Mesenchymal stem cell (in vitro differentiated cells and primary cell): ENCODE results near the gene SLC1A3.
A peak's percentile ranks its signal among the peaks of the same experiment; 100 is the strongest.

Experiments
- DNase-seq: peaks from one replicate; pipeline ENCODE4 v3.0.0-alpha.2; 2013
- H2AFZ ChIP-seq: one replicate; pipeline ENCODE4 v1.6.1; 2013; ENCODE audit warnings: low read depth, mild to moderate bottlenecking, control low read depth, inconsistent platforms, low read length, moderate library complexity
- H2AK5ac ChIP-seq: 2 replicates; pipeline ENCODE4 v1.6.1; 2013; ENCODE audit warnings: low read length, moderate library complexity, mild to moderate bottlenecking, inconsistent platforms; ENCODE audit not compliant: severe bottlenecking
- H2BK120ac ChIP-seq: one replicate; pipeline ENCODE4 v1.6.1; 2013; ENCODE audit warnings: low read depth, mild to moderate bottlenecking, inconsistent platforms, low read length, moderate library complexity
- H2BK12ac ChIP-seq, 2 experiments: one replicate each; pipeline ENCODE4 v1.6.1; 2013; ENCODE audit warnings: inconsistent platforms in 2 of 2, low read length in 2 of 2, mild to moderate bottlenecking in 2 of 2, moderate library complexity in 2 of 2, control low read depth in 1 of 2
- H2BK15ac ChIP-seq: one replicate; pipeline ENCODE4 v1.6.1; 2013; ENCODE audit warnings: mild to moderate bottlenecking, low read depth, inconsistent platforms; ENCODE audit not compliant: poor library complexity, severe bottlenecking
- H2BK5ac ChIP-seq: 2 replicates; pipeline ENCODE4 v1.6.1; 2013; ENCODE audit warnings: low read depth, mild to moderate bottlenecking, low read length, control low read depth, inconsistent platforms; ENCODE audit not compliant: poor library complexity, severe bottlenecking
- H3K14ac ChIP-seq, 2 experiments: one replicate each; pipeline ENCODE4 v1.6.1; 2013; ENCODE audit warnings: inconsistent platforms in 2 of 2, low read length in 2 of 2, control low read depth in 1 of 2, mild to moderate bottlenecking in 1 of 2, moderate library complexity in 1 of 2
- H3K18ac ChIP-seq, 2 experiments: one replicate each; pipeline ENCODE4 v1.6.1; 2013; ENCODE audit warnings: inconsistent platforms in 2 of 2, low read length in 2 of 2, control low read depth in 1 of 2, low read depth in 1 of 2, mild to moderate bottlenecking in 1 of 2
- H3K23ac ChIP-seq, 2 experiments: one replicate each; pipeline ENCODE4 v1.6.1; 2013; ENCODE audit warnings: inconsistent platforms in 2 of 2, low read length in 2 of 2, mild to moderate bottlenecking in 2 of 2, moderate library complexity in 2 of 2, control low read depth in 1 of 2
- H3K27ac ChIP-seq: 2 replicates; pipeline ENCODE4 v1.5.1; 2013; ENCODE audit warnings: mild to moderate bottlenecking, moderate library complexity, low read length, control low read depth, inconsistent platforms; ENCODE audit not compliant: poor library complexity, severe bottlenecking
- H3K27me3 ChIP-seq, 2 experiments: 2 replicates each; pipeline versions ENCODE4 v1.6.1 to v1.7.0; 2013; ENCODE audit warnings: low read length in 2 of 2, mild to moderate bottlenecking in 2 of 2, moderate library complexity in 2 of 2, control low read depth in 1 of 2, inconsistent platforms in 1 of 2; ENCODE audit not compliant: control insufficient read depth in 1 of 2, insufficient read depth in 1 of 2
- H3K36me3 ChIP-seq, 2 experiments: 2 replicates each; pipeline versions ENCODE4 v1.6.1 to v1.7.0; 2013; ENCODE audit warnings: low read length in 2 of 2, control low read depth in 1 of 2, inconsistent platforms in 1 of 2, low read depth in 1 of 2, mild to moderate bottlenecking in 1 of 2; ENCODE audit not compliant: insufficient read depth in 2 of 2, control insufficient read depth in 1 of 2
- H3K4ac ChIP-seq, 2 experiments: one replicate each; pipeline ENCODE4 v1.6.1; 2013; ENCODE audit warnings: inconsistent platforms in 2 of 2, low read length in 2 of 2, mild to moderate bottlenecking in 2 of 2, moderate library complexity in 2 of 2, control low read depth in 1 of 2, low read depth in 1 of 2
- H3K4me1 ChIP-seq: 2 replicates; pipeline ENCODE4 v1.6.1; 2013; ENCODE audit warnings: low read depth, low read length, control low read depth; ENCODE audit not compliant: control insufficient read depth, insufficient read depth
- H3K4me2 ChIP-seq: 2 replicates; pipeline ENCODE4 v1.6.1; 2013; ENCODE audit warnings: low read length, mild to moderate bottlenecking, inconsistent platforms; ENCODE audit not compliant: poor library complexity, severe bottlenecking
- H3K4me3 ChIP-seq, 2 experiments: 2 replicates each; pipeline versions ENCODE4 v1.5.1 to v1.7.0; 2013; ENCODE audit warnings: low read length in 2 of 2, mild to moderate bottlenecking in 2 of 2, control low read depth in 1 of 2, low read depth in 1 of 2; ENCODE audit not compliant: insufficient read depth in 1 of 2
- H3K79me1 ChIP-seq: replicated peaks from 2 replicates; pipeline ENCODE4 v1.6.1; 2013; ENCODE audit warnings: mild to moderate bottlenecking, control low read depth, low read length, inconsistent platforms; ENCODE audit not compliant: poor library complexity, severe bottlenecking
- H3K9ac ChIP-seq: 2 replicates; pipeline ENCODE4 v1.7.0; 2013; ENCODE audit warnings: mild to moderate bottlenecking, low read length, moderate library complexity
- H3K9me3 ChIP-seq: 2 replicates; pipeline ENCODE4 v1.7.0; 2013; ENCODE audit warnings: mild to moderate bottlenecking, low read length; ENCODE audit not compliant: control insufficient read depth
- H4K8ac ChIP-seq: one replicate; pipeline ENCODE4 v1.6.1; 2013; ENCODE audit warnings: inconsistent platforms, mild to moderate bottlenecking, low read length, moderate library complexity
- H4K91ac ChIP-seq: one replicate; pipeline ENCODE4 v1.6.1; 2013; ENCODE audit warnings: mild to moderate bottlenecking, low read length, inconsistent platforms
- WGBS: methylation state at CpG from one replicate; pipeline ENCODE4 v1.1.7; 2013; ENCODE audit warnings: mixed read lengths; 5-methylcytosine and 5-hydroxymethylcytosine counted together

Gene SLC1A3

GRCh38 chr5:36570301-36571095, 35.9 kb upstream of the SLC1A3 start:
- no peaks in the 10 kb centered on the region for H3K9me3 ChIP-seq
- peaks cover 2% of the 10 kb centered on the region for H3K4me1 ChIP-seq
- H2AK5ac ChIP-seq, result no peak overlapping the region
- H2BK120ac ChIP-seq, result no peak overlapping the region
- H2AFZ ChIP-seq, result no peak overlapping the region
- H3K14ac ChIP-seq, result no peak overlapping the region
- H2BK12ac ChIP-seq, result no peak overlapping the region
- no peak overlapping the region for H3K27ac ChIP-seq
- H4K91ac ChIP-seq, result no peak overlapping the region
- no peak overlapping the region for H3K4me3 ChIP-seq
- no peak overlapping the region for H3K4ac ChIP-seq
- no peaks in the 10 kb centered on the region for H3K27me3 ChIP-seq
- peak overlapping the region; percentile 50 for H3K9ac ChIP-seq
- 81% methylated on average over 6 of the region's 6 CpGs for WGBS
- no peak overlapping the region for H2BK15ac ChIP-seq
- no peak overlapping the region for H3K23ac ChIP-seq
- no peak overlapping the region for H3K18ac ChIP-seq
- no peak for DNase-seq
- H3K36me3 ChIP-seq, result no peaks in the 10 kb centered on the region
- H3K79me1 ChIP-seq, result no peaks in the 10 kb centered on the region
- no peak overlapping the region for H2BK5ac ChIP-seq
- H4K8ac ChIP-seq, result no peak overlapping the region
- no peak overlapping the region for H3K4me2 ChIP-seq

DNA sequence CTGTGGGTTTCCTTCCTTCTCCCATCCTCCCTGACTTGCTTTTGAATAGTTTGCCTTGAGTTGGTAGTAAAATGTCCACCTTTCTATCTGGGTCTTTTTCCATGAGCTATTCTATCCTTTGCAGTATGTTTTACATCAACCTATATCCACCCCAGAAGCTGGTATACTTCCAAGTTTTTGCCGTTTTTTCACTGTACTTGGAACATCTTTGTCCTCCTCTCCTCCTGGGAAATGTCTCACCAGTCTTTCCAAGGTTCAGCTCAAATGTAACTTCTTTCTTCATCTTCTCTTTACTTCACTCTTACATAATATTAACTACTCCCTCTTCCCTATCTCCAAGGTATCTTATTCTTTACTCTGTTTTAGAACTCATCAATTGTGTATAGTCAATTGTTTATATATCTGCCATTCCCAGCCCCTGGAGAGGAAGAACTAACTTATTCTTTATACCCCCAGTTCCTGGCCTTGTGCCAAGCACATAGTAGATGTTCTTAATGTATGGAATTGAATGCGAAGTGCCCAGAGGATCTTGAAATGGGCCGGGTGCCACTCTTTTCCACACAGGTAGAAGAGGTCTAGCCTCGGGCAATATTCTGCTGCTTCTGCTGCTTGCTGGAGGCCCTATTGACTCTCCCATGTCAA, 34.9 kb upstream of the SLC1A3 start:
- Histone ChIP-seq H2BK120ac (no peak overlapping the region), H3K27me3 (no peaks in the 10 kb centered on the region), H3K4ac (no peak overlapping the region), H3K18ac (no peak overlapping the region), H3K27ac (no peak overlapping the region), H3K79me1 (no peaks in the 10 kb centered on the region), H3K14ac (no peak overlapping the region), H2BK15ac (no peak overlapping the region), H4K91ac (no peak overlapping the region), H3K4me2 (no peak overlapping the region), H2BK5ac (no peak overlapping the region), H3K4me1 (peaks cover 2% of the 10 kb centered on the region), H3K36me3 (no peaks in the 10 kb centered on the region), H3K4me3 (no peak overlapping the region), H2AFZ (no peak overlapping the region), H4K8ac (no peak overlapping the region), H3K9ac (no peak overlapping the region), H3K9me3 (no peaks in the 10 kb centered on the region), H2BK12ac (no peak overlapping the region), H2AK5ac (no peak overlapping the region), H3K23ac (no peak overlapping the region)
- 81% methylated on average over 4 of the region's 4 CpGs for WGBS
- DNase-seq, result no peak

DNA sequence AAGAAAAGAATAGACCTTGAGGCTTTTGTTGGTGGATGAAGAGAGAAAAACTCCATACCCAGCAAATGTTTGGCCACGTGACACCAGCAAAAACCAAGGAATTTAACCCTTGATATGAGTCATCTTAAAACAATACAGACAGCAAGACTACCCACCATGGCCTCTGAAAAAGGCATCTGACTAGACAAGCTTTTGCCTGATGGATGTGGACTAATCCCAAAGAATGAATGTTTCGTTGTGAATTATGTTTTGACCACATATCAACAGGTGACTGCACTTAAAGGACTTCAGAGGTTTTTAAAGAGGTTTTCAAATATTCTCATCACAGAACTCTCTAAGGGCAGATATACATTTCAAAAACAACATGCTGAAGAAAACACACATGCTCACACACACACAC, 33.0 kb upstream of the SLC1A3 start:
- no peak overlapping the region for H3K14ac ChIP-seq
- no peaks in the 10 kb centered on the region for H3K36me3 ChIP-seq
- H2BK120ac ChIP-seq, result no peak overlapping the region
- H3K4me3 ChIP-seq, result no peak overlapping the region
- H3K18ac ChIP-seq, result no peak overlapping the region
- no peak overlapping the region for H2AK5ac ChIP-seq
- H3K9me3 ChIP-seq, result no peaks in the 10 kb centered on the region
- no peak overlapping the region for H3K23ac ChIP-seq
- peak; percentile 3 for DNase-seq
- H3K9ac ChIP-seq, result no peak overlapping the region
- H2BK5ac ChIP-seq, result no peak overlapping the region
- H3K4ac ChIP-seq, result no peak overlapping the region
- no peak overlapping the region for H4K91ac ChIP-seq
- H2BK12ac ChIP-seq, result no peak overlapping the region
- no peak overlapping the region for H4K8ac ChIP-seq
- H2AFZ ChIP-seq, result no peak overlapping the region
- no peak overlapping the region for H2BK15ac ChIP-seq
- no peaks in the 10 kb centered on the region for H3K27me3 ChIP-seq
- peaks cover 2% of the 10 kb centered on the region for H3K4me1 ChIP-seq
- no peaks in the 10 kb centered on the region for H3K79me1 ChIP-seq
- 29% methylated on average over 1 of the region's 2 CpGs for WGBS
- H3K27ac ChIP-seq, result peak overlapping the region; percentile 7
- no peak overlapping the region for H3K4me2 ChIP-seq

GRCh38 chr5:36575361-36575781, 31.0 kb upstream of the SLC1A3 start:
- no peak overlapping the region for H2BK120ac ChIP-seq
- no peak overlapping the region for H3K4ac ChIP-seq
- no peak overlapping the region for H3K14ac ChIP-seq
- H3K4me2 ChIP-seq, result no peak overlapping the region
- H3K4me3 ChIP-seq, result no peak overlapping the region
- peaks cover 2% of the 10 kb centered on the region for H3K4me1 ChIP-seq
- no peaks in the 10 kb centered on the region for H3K36me3 ChIP-seq
- DNase-seq, result no peak
- H3K27ac ChIP-seq, result peak overlapping the region; percentile 28
- H3K27me3 ChIP-seq, result no peaks in the 10 kb centered on the region
- no peak overlapping the region for H2BK12ac ChIP-seq
- no peak overlapping the region for H4K8ac ChIP-seq
- H2BK15ac ChIP-seq, result no peak overlapping the region
- H2BK5ac ChIP-seq, result no peak overlapping the region
- no peak overlapping the region for H2AFZ ChIP-seq
- no peak overlapping the region for H3K23ac ChIP-seq
- no peak overlapping the region for H3K9ac ChIP-seq
- no peaks in the 10 kb centered on the region for H3K79me1 ChIP-seq
- 44% methylated on average over 3 of the region's 4 CpGs for WGBS
- H2AK5ac ChIP-seq, result no peak overlapping the region
- no peak overlapping the region for H4K91ac ChIP-seq
- no peak overlapping the region for H3K18ac ChIP-seq
- H3K9me3 ChIP-seq, result no peaks in the 10 kb centered on the region
